AG10803 (cell line): ENCODE measurements around the gene BACE2.
"Not testable (repeated sequence)": the region's sequence is repeated elsewhere in the genome, so short reads cannot be mapped to it uniquely, and the experiment has no call there.

Experiments used
- DNase-seq: peaks from one replicate; pipeline ENCODE4 v3.0.0; 2010; ENCODE audit warnings: low read depth
- H3K4me3 ChIP-seq: 2 replicates; pipeline ENCODE4 v1.5.1; 2011; ENCODE audit warnings: mild to moderate bottlenecking, low read length, control low read depth
- TF ChIP-seq, protein P1 (sequence below): conservative IDR thresholded peaks from 2 replicates; pipeline ENCODE4 v1.5.1; 2011; ENCODE audit warnings: mild to moderate bottlenecking, low read length, control low read depth, inconsistent platforms

Gene BACE2

DNA sequence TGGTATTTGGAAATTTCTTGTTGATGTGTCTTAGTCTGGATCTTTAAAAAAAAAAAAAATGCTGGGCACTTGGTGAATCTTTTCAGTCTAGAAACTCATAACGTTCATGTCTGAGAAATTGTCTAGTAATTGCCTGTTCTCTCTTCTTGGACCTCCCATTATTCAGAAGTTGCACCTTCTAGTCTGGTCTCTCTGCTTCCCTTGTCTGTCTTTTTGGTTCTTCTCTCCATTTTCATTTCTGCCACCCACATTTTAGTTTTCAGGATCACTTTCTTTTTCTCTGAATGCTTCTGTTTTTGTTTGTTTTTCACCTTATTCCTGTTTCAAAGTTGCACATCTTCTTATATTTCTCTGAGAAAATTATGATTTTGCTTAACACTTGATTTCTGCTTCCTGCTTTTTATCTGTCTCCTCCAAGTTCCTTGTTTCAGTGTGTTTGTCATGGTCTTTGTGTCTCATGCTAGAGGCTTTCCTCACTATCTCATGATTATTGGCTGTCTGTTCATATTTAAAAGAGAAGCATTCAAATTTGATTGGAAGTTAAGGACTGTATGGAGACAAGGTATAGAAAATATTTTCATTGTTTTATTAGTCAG is 21.3 kb downstream of the BACE2 start:
- DNase-seq: no peak
- H3K4me3 ChIP-seq: no peak overlapping the region
- TF ChIP-seq, protein P1, sequence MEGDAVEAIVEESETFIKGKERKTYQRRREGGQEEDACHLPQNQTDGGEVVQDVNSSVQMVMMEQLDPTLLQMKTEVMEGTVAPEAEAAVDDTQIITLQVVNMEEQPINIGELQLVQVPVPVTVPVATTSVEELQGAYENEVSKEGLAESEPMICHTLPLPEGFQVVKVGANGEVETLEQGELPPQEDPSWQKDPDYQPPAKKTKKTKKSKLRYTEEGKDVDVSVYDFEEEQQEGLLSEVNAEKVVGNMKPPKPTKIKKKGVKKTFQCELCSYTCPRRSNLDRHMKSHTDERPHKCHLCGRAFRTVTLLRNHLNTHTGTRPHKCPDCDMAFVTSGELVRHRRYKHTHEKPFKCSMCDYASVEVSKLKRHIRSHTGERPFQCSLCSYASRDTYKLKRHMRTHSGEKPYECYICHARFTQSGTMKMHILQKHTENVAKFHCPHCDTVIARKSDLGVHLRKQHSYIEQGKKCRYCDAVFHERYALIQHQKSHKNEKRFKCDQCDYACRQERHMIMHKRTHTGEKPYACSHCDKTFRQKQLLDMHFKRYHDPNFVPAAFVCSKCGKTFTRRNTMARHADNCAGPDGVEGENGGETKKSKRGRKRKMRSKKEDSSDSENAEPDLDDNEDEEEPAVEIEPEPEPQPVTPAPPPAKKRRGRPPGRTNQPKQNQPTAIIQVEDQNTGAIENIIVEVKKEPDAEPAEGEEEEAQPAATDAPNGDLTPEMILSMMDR: no peak

DNA sequence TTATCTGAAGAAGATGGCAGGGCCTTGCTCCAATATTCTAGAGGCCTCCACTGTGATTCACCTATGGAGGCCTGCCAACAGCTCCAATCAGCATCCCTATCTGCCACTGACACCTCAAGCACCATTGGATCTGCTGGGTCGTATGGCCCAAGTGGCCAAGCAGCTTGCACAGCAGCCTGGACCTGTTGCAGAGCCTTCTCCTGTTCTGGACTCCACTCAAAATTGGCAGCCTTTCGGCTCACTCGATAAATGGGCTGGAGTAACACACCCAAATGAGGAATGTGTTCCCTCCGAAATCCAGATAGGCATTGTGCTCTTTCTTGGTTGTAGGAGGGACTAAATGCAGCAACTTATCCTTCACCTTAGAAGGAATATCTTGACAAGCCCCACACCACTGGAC is 24.6 kb downstream of the BACE2 start:
- not testable (repeated sequence) for DNase-seq, H3K4me3 ChIP-seq

DNA sequence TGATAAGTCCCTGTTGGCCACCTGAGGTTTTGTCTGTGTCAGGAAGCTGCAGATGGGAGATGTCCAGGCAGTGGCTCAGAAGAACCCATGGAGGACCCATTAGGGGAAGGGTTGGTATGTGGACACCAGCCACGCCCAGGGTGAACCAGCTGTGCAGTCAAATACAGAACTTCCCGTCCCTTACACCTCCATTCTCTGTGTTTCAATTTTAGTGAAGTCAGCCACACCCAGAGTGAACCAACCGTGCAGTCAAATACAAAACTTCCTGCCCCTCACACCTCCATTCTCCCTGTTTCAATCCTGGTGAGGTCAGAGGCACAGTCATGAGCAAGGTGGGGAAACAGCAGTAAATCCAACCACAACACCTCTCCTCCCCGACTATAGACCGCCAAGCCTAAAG is 27.4 kb downstream of the BACE2 start:
- TF ChIP-seq, protein P1: no peak
- H3K4me3 ChIP-seq: no peak overlapping the region
- no peak for DNase-seq

DNA sequence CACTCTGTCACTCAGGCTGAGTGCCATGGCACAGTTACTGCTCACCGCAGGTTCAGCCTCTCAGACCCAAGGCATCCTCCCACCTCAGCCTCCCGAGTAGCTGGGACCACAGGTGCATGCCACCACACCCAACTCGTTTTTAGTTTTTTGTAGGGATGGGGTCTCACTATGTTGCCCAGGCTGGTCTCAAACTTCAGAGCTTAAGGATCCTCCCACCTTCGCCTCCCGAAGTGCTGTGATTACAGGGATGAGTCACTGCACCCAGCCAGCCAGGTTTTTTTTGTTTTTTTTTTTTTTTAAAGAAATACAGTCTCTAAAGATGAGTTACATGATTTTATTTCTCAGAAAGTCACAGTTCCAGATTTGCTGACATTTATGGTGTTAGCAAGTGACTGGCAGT is 29.0 kb downstream of the BACE2 start:
- no peak overlapping the region for H3K4me3 ChIP-seq
- peak; percentile 8 for DNase-seq
- TF ChIP-seq, protein P1: no peak

DNA sequence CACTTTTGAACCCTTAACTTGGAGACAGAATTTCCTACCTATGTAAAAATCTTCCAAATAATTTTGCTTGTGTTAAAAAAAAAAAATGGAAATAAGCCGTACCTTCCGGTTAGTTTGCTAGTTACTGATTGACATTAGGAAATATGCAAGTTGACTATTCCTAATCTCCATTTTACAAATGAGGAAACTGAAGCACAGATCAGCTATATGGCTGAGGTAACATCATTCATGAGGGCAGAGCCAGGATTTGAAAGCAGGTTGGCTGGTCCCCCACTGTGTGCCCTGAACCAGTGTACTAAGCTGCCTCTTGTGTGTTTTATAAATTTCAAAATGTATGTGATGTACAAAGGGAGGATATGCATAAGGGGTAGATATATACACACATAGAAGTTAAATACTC is 29.6 kb downstream of the BACE2 start:
- no peak for DNase-seq
- H3K4me3 ChIP-seq: no peak overlapping the region
- TF ChIP-seq, protein P1: no peak

DNA sequence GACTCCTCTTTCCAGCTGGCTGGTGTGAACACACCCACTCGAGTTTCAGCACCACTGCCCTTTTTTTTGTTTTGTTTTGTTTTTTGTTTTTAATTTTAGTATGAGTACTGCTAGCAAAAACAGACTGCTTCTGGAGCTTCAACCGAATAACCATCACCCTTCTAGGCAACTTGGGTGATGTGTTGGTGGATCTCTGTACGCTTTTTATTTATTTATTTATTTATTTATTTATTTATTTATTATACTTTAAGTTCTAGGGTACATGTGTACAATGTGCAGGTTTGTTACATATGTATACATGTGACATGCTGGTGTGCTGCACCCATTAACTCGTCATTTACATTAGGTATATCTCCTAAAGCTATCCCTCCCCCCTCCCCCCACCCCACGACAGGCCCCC is 30.7 kb downstream of the BACE2 start:
- not testable (repeated sequence) for DNase-seq, H3K4me3 ChIP-seq

DNA sequence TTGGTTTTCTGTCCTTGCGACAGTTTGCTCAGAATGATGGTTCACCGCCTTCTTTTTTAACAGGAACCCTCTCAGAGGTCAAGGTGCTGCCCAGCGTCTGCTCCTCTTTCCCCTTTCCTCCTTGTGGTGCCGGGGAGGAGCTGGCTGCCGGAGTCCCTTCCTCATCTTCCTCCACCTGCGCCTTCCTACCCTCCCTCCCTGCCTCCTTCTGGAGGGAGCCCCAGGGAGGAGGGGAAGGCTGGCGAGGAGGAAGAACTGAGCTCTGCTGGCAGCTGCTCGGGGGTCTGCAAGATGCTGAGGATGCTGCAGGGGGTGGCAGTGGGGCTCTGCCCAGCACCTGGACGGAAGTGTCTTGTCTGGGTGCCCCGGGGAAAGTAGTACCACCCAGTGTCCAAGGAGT is 31.2 kb downstream of the BACE2 start:
- no peak for DNase-seq
- no peak overlapping the region for H3K4me3 ChIP-seq
- TF ChIP-seq, protein P1: no peak

DNA sequence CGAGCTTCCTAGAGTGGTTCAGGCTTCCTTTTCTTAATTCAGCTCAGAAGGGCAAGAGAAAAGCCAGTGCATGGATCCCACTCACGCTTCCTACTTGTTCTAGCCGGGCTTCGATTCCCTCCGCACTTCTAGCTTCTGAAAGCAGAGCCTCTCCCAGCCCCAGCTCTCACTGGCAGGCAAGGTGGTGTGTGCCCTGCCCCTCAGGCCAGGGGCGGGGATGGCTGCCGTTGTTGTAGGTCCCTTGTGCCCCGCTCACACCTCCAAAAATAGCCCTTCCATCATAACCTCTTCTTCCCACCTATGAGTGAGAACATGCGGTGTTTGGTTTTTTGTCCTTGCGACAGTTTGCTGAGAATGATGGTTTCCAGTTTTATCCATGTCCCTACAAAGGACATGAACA is 31.6 kb downstream of the BACE2 start:
- no peak for DNase-seq
- TF ChIP-seq, protein P1: no peak

More for the DNA sequence above, 31.6 kb downstream of the BACE2 start:
- no peak overlapping the region for H3K4me3 ChIP-seq
